K562 (cell line): Measurements from ENCODE around the gene MKNK2. TPM values are rescaled to one million over a fixed set of nuclear protein-coding genes. Genes with fewer than 3 reads are reported as not detected.

Experiments
- ATAC-seq: fragments of 200-7000 bp; cut with Tn5 transposase; 3 replicates; pipeline ENCODE4 v1.9.1; 2020; ENCODE audit warnings: moderate library complexity
- BruUV-seq: library from RNA; stranded (reverse); fragments of 400-500 nt; replicated peaks from 2 replicates; lab custom pipeline; 2021; lab: Mats Ljungman, UMichigan
- CTCF ChIA-PET: fragments of 300-600 bp; formaldehyde crosslinking; extraction: SDS; loops from one replicate; lab custom pipeline; 2021; ENCODE audit warnings: low intra/inter-chr PET ratio; lab: Yijun Ruan, JAX
- POLR2A ChIA-PET: fragments of 300-600, 350-650 bp; sonication (Branson Sonifier 250); formaldehyde crosslinking; extraction: SDS; loops from one replicate; lab custom pipeline; 2021; ENCODE audit warnings: antibody characterized with exemption, inconsistent platforms; lab: Yijun Ruan, JAX
- DNase-seq, 4 experiments: peaks; one replicate each; pipeline versions ENCODE4 v3.0.0 to v3.0.0-alpha.2; 2011 to 2018; ENCODE audit warnings: low spot score in 3 of 4, mixed read lengths in 3 of 4; ENCODE audit errors: extremely low read depth in 1 of 4
- FAIRE-seq: peaks from 2 replicates; lab custom pipeline; 2011; peaks lifted over from hg19 to GRCh38; lab: Jason Lieb, UNC
- H2AFZ ChIP-seq: 2 replicates; pipeline ENCODE4 v1.6.0; 2011; ENCODE audit warnings: low read depth, low read length, control low read depth, inconsistent platforms
- H3K27ac ChIP-seq: fragments of 200-600 bp; 3 replicates; pipeline ENCODE4 v1.8.0; 2011; ENCODE audit warnings: low read depth, mild to moderate bottlenecking, control low read depth, inconsistent platforms, low read length, moderate library complexity, mixed read lengths; ENCODE audit errors: extremely low read depth
- H3K27me3 ChIP-seq, 2 experiments: fragments of 300-600 bp in 1 of 2; 2 replicates in 1 of 2; 3 replicates in 1 of 2; pipeline versions ENCODE4 v1.6.0 to v1.8.0; 2011; ENCODE audit warnings: inconsistent platforms in 2 of 2, low read length in 2 of 2, mild to moderate bottlenecking in 1 of 2, mixed read lengths in 1 of 2, moderate library complexity in 1 of 2; ENCODE audit not compliant: control insufficient read depth in 2 of 2, insufficient read depth in 2 of 2
- H3K36me3 ChIP-seq: fragments of 300-600 bp; 3 replicates; pipeline ENCODE4 v1.8.0; 2011; ENCODE audit warnings: mild to moderate bottlenecking, low read length, inconsistent platforms; ENCODE audit not compliant: control insufficient read depth, insufficient read depth
- H3K4me1 ChIP-seq, 2 experiments: fragments of 200-600 bp in 1 of 2; replicated peaks in 1 of 2; 2 replicates in 1 of 2; 3 replicates in 1 of 2; pipeline versions ENCODE4 v1.5.1 to v1.8.0; 2011; ENCODE audit warnings: inconsistent platforms in 2 of 2, low read length in 2 of 2, mild to moderate bottlenecking in 1 of 2, mixed read lengths in 1 of 2, moderate library complexity in 1 of 2; ENCODE audit not compliant: control insufficient read depth in 2 of 2, insufficient read depth in 2 of 2
- H3K4me2 ChIP-seq: 2 replicates; pipeline ENCODE4 v1.6.1; 2011; ENCODE audit warnings: low read length, control low read depth, inconsistent platforms, mixed read lengths; ENCODE audit not compliant: insufficient read depth
- H3K4me3 ChIP-seq: fragments of 200-600 bp; sonication (generic), shearing (Covaris generic); 2 replicates; pipeline ENCODE4 v1.5.1; 2016; ENCODE audit warnings: control low read depth, inconsistent platforms
- H3K79me2 ChIP-seq: fragments of 200-600 bp; 3 replicates; pipeline ENCODE4 v1.8.0; 2011; ENCODE audit warnings: low read length, inconsistent platforms; ENCODE audit not compliant: control insufficient read depth, insufficient read depth
- H3K9ac ChIP-seq, 2 experiments: 2 replicates each; pipeline versions ENCODE4 v1.6.0 to v1.6.1; 2011; ENCODE audit warnings: low read depth in 2 of 2, low read length in 2 of 2, control low read depth in 1 of 2, inconsistent platforms in 1 of 2, mild to moderate bottlenecking in 1 of 2, mixed read lengths in 1 of 2; ENCODE audit not compliant: insufficient read depth in 1 of 2
- H3K9me1 ChIP-seq: one replicate; pipeline ENCODE4 v1.6.0; 2011; ENCODE audit warnings: inconsistent platforms, mild to moderate bottlenecking, low read length, moderate library complexity; ENCODE audit not compliant: control insufficient read depth, insufficient read depth
- H3K9me3 ChIP-seq: replicated peaks from 2 replicates; pipeline ENCODE4 v1.5.1; 2011; ENCODE audit warnings: low read depth, low read length, inconsistent platforms; ENCODE audit not compliant: control insufficient read depth, insufficient read depth
- H4K20me1 ChIP-seq: replicated peaks from 2 replicates; pipeline ENCODE4 v1.6.1; 2011; ENCODE audit warnings: low read length, inconsistent platforms, mixed read lengths; ENCODE audit not compliant: control insufficient read depth, insufficient read depth
- CEBPG ChIP-seq, 3 experiments: fragments of 200-800 bp in 1 of 3; sonication (Bioruptor generic) in 1 of 3; sonication (generic) in 1 of 3; formaldehyde crosslinking in 1 of 3; IDR thresholded peaks in 2 of 3; conservative IDR thresholded peaks in 1 of 3; 2 replicates each; pipeline versions ENCODE4 v1.6.1 to v1.8.0; 2016 to 2022; ENCODE audit warnings: missing compliant biosample characterization in 2 of 3, missing genetic modification characterization in 2 of 3, mild to moderate bottlenecking in 1 of 3, missing genetic modification reagents in 1 of 3
- CTCF ChIP-seq, 3 experiments: IDR thresholded peaks in 2 of 3; conservative IDR thresholded peaks in 1 of 3; 2 replicates each; pipeline ENCODE4 v1.5.1; 2011 to 2012; ENCODE audit warnings: low read length in 3 of 3, mild to moderate bottlenecking in 3 of 3, control low read depth in 2 of 3, improper control_type of control experiment in 1 of 3, inconsistent platforms in 1 of 3, low read depth in 1 of 3, mixed read lengths in 1 of 3, moderate library complexity in 1 of 3; ENCODE audit not compliant: insufficient read depth in 2 of 3
- HSF4 ChIP-seq: fragments of 250-450 bp; sonication (Bioruptor Pico); IDR thresholded peaks from 2 replicates; pipeline ENCODE4 v2.1.2; 2022; ENCODE audit warnings: mild to moderate bottlenecking, moderate library complexity, borderline replicate concordance
- LARP7 ChIP-seq: fragments of 450-650 bp; IDR thresholded peaks from 2 replicates; pipeline ENCODE4 v1.6.1; 2016
- NCOA2 ChIP-seq, 2 experiments: fragments of 450-650 bp; IDR thresholded peaks; 2 replicates each; pipeline ENCODE4 v1.6.1; 2018; ENCODE audit warnings: mild to moderate bottlenecking in 2 of 2, moderate library complexity in 1 of 2; ENCODE audit not compliant: partially characterized antibody in 2 of 2
- XRCC3 ChIP-seq: fragments of 450-650 bp; IDR thresholded peaks from 2 replicates; pipeline ENCODE4 v1.6.1; 2017; ENCODE audit warnings: mild to moderate bottlenecking, moderate library complexity
- ZNF551 ChIP-seq: fragments of 250-450 bp; sonication (Bioruptor Pico); IDR thresholded peaks from 2 replicates; pipeline ENCODE4 v1.5.0; 2021; ENCODE audit warnings: mild to moderate bottlenecking, moderate library complexity
- WGBS: fragments of 100-300 bp; shearing (Covaris generic); methylation state at CpG from one replicate; pipeline ENCODE4 v1.1.6; 2016; ENCODE audit warnings: low coverage, mixed read lengths; ENCODE audit not compliant: insufficient coverage; ENCODE audit errors: missing lambda C conversion rate; 5-methylcytosine and 5-hydroxymethylcytosine counted together
- in situ Hi-C: fragments of 300-500 bp; cut with MboI; formaldehyde crosslinking; loops from 4 replicates; pipeline ENCODE4 v1.15.0; 2018; ENCODE audit warnings: inconsistent platforms, mixed read lengths
- intact Hi-C: fragments of 100-400 bp; cut with micrococcal nuclease; formaldehyde crosslinking; loops from 2 replicates; pipeline ENCODE4 v1.14.2; 2022
- polyA plus RNA-seq, 8 experiments: library from polyadenylated mRNA; depleted of rRNA in 4 of 8; stranded (reverse) in 5 of 8; unstranded in 3 of 8; fragments of >200 nt; fragmentation: Nextera tagmentation in 2 of 8; fragmentation: Illumina TruSeq in 1 of 8; extraction: Ambion mirVana in 2 of 8; extraction: Trizol in 1 of 8; gene quantifications; 2 replicates each; pipeline versions ENCODE4 v1.2.1 to v1.2.3, GENCODE V29; 2011 to 2014; ENCODE audit warnings: inconsistent platforms in 1 of 8, missing spikeins in 1 of 8
- total RNA-seq, 7 experiments: library from RNA; depleted of rRNA in 6 of 7; stranded (reverse); fragments of >200 nt in 6 of 7; fragmentation: Illumina TruSeq in 2 of 7; extraction: Trizol in 2 of 7; gene quantifications; 2 replicates each; pipeline versions ENCODE4 v1.2.1 to v1.2.3, GENCODE V29; 2011 to 2021; ENCODE audit warnings: low replicate concordance in 1 of 7
- TF ChIP-seq, protein P1 (sequence below): fragments of 250-450 bp; sonication (Bioruptor Pico); IDR thresholded peaks from 2 replicates; pipeline ENCODE4 v1.8.0; 2022; ENCODE audit warnings: moderate library complexity, mild to moderate bottlenecking, inconsistent platforms
- TF ChIP-seq, protein P2 (sequence below): fragments of 200-400 bp; formaldehyde crosslinking; IDR thresholded peaks from 2 replicates; pipeline ENCODE4 v1.6.1; 2017; ENCODE audit warnings: mild to moderate bottlenecking, low read depth, low read length, moderate library complexity
- TF ChIP-seq, protein P3 (sequence below): fragments of 250-450 bp; sonication (Bioruptor Pico); IDR thresholded peaks from 2 replicates; pipeline ENCODE4 v1.5.1; 2021; ENCODE audit warnings: mild to moderate bottlenecking

The MKNK2 gene
- total and polyA plus RNA-seq, 9 of the 15 experiments (the other 6 are each of a cell fraction or from before 2014, with no cell fraction given) = 5.1 to 191 (median 51.9) TPM

DNA sequence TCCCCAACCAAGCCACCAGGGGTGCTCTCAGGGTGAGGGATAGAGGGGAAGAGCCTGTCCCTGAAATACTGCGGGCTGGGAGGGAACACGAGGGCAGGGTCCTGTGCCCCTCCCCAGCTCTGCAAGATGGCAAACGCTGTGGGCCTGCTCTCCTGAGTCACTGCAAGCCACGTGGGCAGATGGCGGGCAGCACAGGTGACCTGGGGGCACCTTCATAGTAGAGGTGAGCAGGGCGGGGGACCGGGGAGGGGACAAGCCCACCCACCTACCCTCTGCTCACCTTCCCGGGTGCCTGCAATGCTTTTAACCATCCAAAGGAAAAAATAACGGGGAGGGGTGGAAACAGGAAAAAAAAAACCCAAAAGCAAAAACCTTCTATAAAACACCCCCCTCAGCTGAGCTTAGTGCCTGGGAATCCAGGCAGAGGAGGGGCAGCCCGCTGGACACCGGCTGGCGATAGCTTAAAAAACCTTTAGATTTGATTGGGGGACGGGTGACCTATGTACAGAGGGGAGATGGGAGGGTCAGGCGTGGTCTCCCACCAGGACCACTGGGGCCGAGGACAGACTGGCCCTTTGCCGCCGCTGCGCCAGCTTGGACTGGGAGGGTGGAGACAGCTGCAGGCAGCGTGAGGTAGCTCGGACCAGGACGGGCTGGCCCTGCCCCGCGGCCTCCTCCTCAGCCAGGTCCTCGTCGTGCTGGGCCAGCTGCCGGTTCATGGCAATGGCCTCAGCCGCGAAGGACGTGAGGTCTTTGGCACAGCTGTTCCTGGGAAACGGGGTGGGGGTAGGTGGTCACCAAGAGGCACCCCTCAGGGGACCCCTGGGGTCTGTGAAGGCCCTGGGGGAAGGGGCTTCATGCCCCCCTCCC is 11.7 kb downstream of the MKNK2 start:
- ATAC-seq = no peak
- Histone ChIP-seq H3K36me3 (peaks cover 62% of the 10 kb centered on the region; the same call in 2 of the 3 replicates), H4K20me1 (peaks cover 16% of the 10 kb centered on the region; the same call in 1 of the 2 replicates), H3K79me2 (peaks cover 11% of the 10 kb centered on the region), H3K9ac (peak overlapping the region in 1 of 2 experiments; percentile 36; a peak in 2 of 4 replicates), H3K4me3 (no peak overlapping the region), H3K9me3 (peaks cover 7% of the 10 kb centered on the region), H2AFZ (no peak overlapping the region), H3K27ac (no peak overlapping the region), H3K4me2 (no peak overlapping the region), H3K9me1 (no peaks in the 10 kb centered on the region), H3K27me3 (no peaks in the 10 kb centered on the region), H3K4me1 (peaks cover 21 to 75% of the 10 kb centered on the region in 2 experiments)
- FAIRE-seq = no peak
- intact Hi-C loops (no loop called here), in situ Hi-C loops (no loop called here)
- POLR2A ChIA-PET = interaction anchor here (0.8 to 2.7 kb wide), 4 partner anchors 9 to 37 kb away, joined by 3 to 18 read pairs (median 6); no protein-coding TSS in a partner anchor
- peak in 2 of 4 experiments; percentile 31 to 35 for DNase-seq
- WGBS = 94% methylated on average over 13 of the region's 30 CpGs
- BruUV-seq = no TSS peak
- CTCF ChIA-PET = no interaction called here
- no peak for TF ChIP-seq ZNF551 (CRISPR knock-in tag)
- TF ChIP-seq, protein P1, sequence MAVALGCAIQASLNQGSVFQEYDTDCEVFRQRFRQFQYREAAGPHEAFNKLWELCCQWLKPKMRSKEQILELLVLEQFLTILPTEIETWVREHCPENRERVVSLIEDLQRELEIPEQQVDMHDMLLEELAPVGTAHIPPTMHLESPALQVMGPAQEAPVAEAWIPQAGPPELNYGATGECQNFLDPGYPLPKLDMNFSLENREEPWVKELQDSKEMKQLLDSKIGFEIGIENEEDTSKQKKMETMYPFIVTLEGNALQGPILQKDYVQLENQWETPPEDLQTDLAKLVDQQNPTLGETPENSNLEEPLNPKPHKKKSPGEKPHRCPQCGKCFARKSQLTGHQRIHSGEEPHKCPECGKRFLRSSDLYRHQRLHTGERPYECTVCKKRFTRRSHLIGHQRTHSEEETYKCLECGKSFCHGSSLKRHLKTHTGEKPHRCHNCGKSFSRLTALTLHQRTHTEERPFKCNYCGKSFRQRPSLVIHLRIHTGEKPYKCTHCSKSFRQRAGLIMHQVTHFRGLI (CRISPR knock-in tag) = no peak
- no peak for TF ChIP-seq CTCF (IDR thresholded peaks at IDR 0.05 in 2 of 3, conservative IDR thresholded peaks at IDR 0.05 in 1 of 3; ENCODE audit: insufficient read depth in 2 of 3, low read depth in 1 of 3, low read length in 3 of 3)
- no peak for TF ChIP-seq LARP7
- no peak for TF ChIP-seq CEBPG (CRISPR knock-in tag; IDR thresholded peaks at IDR 0.05)
- no peak for TF ChIP-seq CEBPG (tag; conservative IDR thresholded peaks at IDR 0.05 in 1 of 2, IDR thresholded peaks at IDR 0.05 in 1 of 2)
- no peak for TF ChIP-seq HSF4 (CRISPR knock-in tag)
- no peak for TF ChIP-seq XRCC3
- TF ChIP-seq, protein P2, sequence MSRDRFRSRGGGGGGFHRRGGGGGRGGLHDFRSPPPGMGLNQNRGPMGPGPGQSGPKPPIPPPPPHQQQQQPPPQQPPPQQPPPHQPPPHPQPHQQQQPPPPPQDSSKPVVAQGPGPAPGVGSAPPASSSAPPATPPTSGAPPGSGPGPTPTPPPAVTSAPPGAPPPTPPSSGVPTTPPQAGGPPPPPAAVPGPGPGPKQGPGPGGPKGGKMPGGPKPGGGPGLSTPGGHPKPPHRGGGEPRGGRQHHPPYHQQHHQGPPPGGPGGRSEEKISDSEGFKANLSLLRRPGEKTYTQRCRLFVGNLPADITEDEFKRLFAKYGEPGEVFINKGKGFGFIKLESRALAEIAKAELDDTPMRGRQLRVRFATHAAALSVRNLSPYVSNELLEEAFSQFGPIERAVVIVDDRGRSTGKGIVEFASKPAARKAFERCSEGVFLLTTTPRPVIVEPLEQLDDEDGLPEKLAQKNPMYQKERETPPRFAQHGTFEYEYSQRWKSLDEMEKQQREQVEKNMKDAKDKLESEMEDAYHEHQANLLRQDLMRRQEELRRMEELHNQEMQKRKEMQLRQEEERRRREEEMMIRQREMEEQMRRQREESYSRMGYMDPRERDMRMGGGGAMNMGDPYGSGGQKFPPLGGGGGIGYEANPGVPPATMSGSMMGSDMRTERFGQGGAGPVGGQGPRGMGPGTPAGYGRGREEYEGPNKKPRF = no peak
- no peak for TF ChIP-seq NCOA2 (IDR thresholded peaks at IDR 0.05; ENCODE audit: partially characterized antibody in 2 of 2)
- TF ChIP-seq, protein P3, sequence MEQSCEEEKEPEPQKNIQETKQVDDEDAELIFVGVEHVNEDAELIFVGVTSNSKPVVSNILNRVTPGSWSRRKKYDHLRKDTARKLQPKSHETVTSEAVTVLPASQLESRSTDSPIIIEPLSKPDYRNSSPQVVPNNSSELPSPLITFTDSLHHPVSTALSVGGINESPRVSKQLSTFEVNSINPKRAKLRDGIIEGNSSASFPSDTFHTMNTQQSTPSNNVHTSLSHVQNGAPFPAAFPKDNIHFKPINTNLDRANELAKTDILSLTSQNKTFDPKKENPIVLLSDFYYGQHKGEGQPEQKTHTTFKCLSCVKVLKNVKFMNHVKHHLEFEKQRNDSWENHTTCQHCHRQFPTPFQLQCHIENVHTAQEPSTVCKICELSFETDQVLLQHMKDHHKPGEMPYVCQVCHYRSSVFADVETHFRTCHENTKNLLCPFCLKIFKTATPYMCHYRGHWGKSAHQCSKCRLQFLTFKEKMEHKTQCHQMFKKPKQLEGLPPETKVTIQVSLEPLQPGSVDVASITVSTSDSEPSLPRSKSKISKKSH (CRISPR knock-in tag) = no peak
